Measurements from ENCODE around the gene CLASRP. TPM values are rescaled to one million over a fixed set of nuclear protein-coding genes. Genes with fewer than 3 reads are reported as not detected.

CLASRP gene
- total RNA-seq, 1 donor from 2014 or later = 33.4 TPM

DNA sequence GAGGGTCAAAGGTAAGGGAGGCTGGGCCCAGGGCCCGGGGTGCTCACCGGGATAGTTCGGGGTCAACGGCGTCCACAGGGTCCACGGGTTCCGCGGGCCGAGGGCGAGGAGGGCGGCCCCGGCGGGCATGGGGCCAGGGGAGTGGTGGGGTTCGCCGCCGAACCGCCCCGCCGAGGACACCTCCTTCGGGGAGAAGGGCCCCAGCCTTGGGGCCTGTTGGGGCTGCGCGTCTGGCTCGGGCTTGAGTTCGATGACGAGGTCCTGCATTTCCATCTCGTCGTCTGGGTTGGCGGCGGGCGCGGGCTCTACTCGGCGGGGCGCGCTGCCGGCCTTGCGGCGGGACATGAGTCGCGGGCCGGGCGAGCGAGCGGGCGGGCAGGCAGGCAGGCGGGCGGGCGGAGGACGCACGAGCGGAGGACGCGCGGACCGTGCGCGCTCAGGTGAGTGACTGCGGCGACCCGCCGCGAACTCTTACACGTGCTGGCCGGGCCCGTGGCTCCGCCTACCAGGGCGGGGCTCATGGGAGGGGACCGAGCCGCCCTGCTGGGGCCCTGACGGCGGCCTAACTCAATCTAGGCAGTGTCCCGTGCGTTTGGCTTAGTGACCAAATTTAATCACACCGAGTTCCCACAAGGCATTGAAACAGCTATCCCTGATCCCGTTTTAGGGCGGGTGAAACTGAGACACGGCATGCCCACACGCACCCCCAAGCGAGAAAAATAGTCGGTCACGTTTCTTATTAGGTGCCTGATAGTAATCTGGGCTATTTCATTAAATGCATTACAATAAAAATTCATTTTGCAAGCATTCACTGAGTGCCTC lies 37.4 kb downstream of the CLASRP start, which contains the start of gene ZNF296:
Gene ZNF296, minus strand, starts transcription at position 450 of the 822 bp plus-strand sequence. Its CDS starts 105 bp downstream, at position 345.
- peak; percentile 69 for ATAC-seq
- intact Hi-C loops (cut with DNase I) = no loop called here
- peak; percentile 93 for DNase-seq (ENCODE audit: missing footprints)

DNA sequence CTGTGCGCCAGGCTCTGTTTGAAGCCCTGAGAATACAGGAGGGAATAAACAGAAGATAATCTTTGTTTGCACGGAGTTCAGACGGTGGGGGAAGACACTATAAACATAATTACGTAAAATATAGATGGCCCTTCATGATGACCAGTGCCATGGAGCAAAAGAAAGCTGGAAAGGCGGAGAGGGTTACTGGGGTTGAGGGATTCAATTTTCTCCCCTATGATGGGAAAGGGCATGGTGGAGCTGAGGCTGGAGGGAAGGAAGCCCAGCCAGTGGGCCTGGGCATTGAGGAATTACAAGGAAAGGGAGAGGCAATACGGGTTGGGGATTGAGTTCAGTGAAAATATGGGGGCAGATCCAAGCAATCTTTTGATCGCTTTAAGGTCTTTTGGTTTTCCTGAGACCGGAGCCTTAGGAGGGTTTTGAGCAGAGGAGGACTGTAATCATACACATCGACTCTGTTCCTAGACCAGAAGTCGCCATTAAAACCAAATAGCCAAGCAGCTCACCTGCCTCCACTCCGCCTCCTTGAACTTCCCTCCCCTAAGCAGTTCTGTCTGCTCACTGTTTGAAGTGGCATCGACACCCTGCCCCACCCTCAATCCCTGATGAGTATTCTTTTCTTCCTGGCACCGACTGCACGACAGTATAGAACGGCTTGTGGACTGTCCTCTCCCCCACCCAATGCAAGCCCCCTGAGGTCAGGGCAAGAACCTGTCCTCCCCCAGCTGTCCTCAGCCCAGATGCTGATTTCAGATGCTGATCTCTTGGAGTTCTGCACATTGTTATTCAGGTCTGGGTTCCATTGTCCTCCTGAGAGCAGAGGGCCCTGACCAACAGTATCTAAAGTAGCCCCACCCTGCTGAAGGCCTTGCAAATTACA lies 38.2 kb downstream of the CLASRP start:
- ATAC-seq (no peak), DNase-seq (ENCODE audit: missing footprints) (no peak)
- intact Hi-C loops (cut with DNase I) = no loop called here

DNA sequence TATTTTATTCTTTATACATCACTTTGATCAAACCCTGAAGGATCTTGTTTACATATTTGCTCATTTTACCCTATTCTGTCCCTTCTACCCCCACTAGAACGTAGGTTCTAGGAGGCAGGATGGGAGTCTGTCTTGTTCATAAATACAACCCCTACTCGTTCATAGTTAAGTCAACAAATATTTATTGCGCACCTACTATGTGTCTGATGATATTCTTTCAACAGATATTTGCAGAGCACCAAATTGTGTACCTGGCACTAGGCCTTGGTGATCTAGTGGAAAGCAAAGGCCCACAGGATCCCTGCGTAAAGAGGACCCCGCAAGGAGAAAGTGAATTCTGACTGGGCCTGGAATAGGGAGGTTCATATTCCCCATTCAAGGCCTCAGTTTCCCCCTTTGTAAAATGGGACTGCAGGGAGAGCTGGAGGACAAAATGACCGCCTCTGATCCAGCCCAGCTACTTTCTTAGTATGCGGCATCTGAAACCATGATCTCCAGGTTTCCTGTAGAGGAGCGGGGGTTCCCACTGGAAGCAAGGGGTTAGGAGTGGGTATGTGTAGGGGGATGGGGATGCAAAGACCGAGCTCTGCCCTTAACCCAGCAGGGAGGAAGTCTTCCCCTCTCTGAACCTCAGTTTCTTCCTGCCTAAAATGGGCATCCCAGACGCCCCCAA lies 39.7 kb downstream of the CLASRP start:
- DNase-seq (ENCODE audit: missing footprints) (no peak), ATAC-seq (no peak)

DNA sequence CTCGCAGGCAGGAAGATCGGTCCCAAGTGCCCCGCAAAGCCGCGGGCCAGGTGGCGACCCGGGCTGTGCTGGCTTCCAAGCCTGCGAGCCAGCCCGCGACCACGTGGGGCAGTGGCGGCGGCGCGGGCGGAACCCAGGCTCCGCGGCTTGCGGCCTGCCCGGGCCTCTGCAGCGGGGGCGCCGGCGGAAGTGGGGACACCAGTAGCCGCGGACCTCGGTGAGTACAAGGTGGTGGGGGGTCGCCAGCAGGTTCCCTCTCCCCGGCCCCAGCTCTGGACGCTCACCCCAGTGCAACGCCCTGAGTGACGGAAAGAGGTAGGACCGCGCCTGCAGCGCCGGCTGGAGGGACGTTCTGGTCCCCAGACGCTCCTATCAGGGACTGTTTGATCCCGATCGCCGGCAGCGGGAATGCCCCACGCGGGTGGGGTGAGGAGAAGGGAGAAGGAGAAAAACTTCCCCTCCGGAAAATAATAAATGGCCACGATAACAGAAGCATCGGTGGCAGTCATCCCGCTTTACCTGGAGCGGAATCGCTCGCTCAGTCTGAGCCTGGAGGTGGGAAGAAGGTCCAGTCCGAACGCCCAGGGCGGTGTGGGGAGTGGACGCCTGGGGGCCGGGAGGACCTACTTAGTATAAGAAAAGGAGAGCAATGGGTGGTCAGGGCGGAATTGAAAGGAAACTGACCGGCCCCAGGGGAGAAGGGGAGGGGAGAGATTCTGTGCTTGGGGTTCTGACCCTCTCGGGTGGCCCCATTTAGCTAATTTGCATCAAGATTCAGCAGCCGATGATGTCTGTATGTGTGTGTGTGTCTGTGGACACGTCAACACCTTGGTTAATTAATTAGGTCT lies 40.4 kb downstream of the CLASRP start, which contains the start of gene GEMIN7:
Gene GEMIN7, plus strand, starts transcription at position 198 of the 848 bp plus-strand sequence. CDS start 10,855 bp downstream, outside the sequence.
- DNase-seq (ENCODE audit: missing footprints) (peak; percentile 88), ATAC-seq (peak; percentile 86)
- intact Hi-C loops (cut with DNase I) = no loop called here

More for the DNA sequence above, 39.7 kb downstream of the CLASRP start:
- intact Hi-C loops (cut with DNase I) = no loop called here

DNA sequence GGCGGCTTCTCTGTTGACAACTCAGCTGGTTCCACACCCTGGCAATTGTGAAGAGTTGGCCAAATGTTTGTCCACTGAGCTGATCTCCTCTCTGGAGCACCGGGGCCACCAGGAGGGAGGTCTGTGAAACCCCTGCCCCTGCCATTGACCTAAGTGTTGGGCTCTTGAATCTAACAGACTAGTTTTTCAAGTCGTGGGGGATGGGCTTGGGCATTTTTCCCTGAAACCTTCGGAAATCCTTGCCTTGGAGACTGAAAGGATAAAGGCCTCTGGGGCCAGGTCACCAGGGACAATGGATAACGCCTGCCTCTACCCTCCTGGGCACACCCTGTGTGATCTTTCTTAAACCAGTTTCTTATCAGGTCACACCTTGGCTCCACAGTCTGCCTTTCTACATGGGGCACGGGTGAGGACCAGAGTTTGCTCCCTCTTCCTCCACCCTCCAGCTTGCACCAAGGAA lies 41.1 kb downstream of the CLASRP start:
- ATAC-seq = no peak
- intact Hi-C loops (cut with DNase I) = no loop called here
- DNase-seq (ENCODE audit: missing footprints) = no peak

DNA sequence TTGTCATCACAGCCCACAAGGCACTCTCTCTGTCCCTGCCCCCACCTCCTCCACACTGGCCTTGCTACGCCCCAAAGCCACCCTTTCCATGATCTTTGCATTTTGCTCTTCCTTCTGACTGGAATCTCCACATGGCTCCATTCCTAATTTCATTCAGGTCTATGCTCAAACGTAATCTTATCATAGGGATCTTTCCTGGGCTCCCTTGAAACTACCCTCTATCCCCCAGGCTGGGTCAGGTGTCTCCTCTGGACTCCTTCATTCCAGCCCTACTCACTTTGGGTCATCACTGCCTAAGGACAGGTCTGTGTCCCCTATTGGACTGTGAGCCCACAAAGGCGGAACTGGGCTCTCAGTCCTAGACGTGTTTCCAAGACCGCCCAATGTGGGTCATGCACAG lies 43.3 kb downstream of the CLASRP start:
- DNase-seq (ENCODE audit: missing footprints) (no peak), ATAC-seq (no peak)
- intact Hi-C loops (cut with DNase I) = no loop called here

DNA sequence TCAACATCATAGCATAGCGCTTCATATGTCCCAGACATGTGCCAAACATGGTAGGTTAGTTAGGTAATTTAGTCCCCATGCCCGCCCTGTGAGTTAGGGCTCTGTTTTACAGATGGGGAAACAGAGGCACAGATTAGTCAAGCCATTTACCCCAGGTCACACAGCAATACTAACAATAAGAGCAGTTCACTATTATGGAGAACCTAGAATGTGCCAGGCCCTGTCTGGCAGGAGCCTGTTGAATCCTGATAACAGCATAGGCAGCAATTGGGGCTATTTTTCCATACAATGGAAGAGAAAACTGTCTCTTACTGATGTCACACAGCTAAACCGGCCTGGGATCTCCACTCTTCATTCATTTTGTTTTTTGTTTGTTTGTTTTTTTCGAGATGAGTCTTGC lies 47.6 kb downstream of the CLASRP start:
- intact Hi-C loops (cut with DNase I) = no loop called here
- no peak for ATAC-seq
- no peak for DNase-seq (ENCODE audit: missing footprints)

DNA sequence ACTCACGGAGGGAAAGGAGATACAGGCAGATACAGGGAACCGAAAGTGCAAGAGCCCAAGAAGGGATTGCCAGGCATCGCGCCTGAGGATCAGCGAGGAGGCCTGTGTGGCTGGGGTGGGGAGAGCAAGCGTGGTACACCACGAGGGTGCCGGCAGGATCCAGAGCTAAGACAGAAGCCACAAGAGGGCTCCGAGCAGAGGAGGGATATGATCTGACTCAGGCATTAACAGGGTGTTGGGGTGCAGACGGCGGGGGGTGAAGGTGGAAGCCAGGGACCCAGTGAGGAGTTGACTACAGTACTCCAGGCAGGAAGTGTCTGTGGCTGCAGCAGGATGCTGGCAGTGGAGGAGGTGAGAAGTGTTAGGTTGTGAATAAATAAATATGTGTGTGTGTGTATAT lies 48.7 kb downstream of the CLASRP start:
- ATAC-seq (no peak), DNase-seq (ENCODE audit: missing footprints) (peak; percentile 34)
- intact Hi-C loops (cut with DNase I) = no loop called here

DNA sequence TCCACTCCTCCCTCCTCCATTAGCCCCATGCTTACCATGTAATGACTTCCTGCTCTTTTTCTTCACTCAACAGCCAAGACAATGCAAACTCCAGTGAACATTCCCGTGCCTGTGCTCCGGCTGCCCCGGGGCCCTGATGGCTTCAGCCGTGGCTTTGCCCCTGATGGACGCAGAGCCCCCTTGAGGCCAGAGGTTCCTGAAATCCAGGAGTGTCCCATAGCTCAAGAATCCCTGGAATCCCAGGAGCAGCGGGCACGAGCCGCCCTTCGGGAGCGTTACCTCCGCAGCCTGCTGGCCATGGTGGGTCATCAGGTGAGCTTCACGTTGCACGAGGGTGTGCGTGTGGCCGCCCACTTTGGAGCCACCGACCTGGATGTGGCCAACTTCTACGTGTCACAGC lies 51.2 kb downstream of the CLASRP start:
- ATAC-seq (no peak), DNase-seq (ENCODE audit: missing footprints) (peak; percentile 52)
- intact Hi-C loops (cut with DNase I) = loop anchor here (5.0 kb wide), 1 partner anchor 87 kb away; the partner anchor contains the start of genes BLOC1S3 and TRAPPC6A

DNA sequence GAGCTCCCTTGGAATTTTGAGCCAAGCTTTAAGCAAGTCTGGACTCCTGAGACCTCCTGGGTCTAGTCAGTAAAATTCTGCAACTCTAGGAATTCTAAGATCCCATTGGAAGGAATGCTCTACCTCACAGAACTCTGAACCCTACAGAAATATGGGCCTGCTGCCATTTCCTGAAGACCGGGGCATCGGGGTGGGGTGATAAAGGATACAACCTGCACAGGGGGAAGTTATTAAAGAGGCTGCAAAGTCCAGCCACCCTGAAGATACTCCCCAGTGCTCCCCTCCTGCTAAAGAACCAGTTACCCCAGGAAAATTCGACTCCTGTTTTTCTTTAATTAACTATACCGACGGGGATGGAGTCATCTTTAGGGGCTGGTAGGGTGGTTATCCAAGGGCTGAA lies 51.8 kb downstream of the CLASRP start:
- intact Hi-C loops (cut with DNase I) = loop anchor here (5.0 kb wide), 1 partner anchor 87 kb away; the partner anchor contains the start of genes BLOC1S3 and TRAPPC6A
- DNase-seq (ENCODE audit: missing footprints) (no peak), ATAC-seq (no peak)

DNA sequence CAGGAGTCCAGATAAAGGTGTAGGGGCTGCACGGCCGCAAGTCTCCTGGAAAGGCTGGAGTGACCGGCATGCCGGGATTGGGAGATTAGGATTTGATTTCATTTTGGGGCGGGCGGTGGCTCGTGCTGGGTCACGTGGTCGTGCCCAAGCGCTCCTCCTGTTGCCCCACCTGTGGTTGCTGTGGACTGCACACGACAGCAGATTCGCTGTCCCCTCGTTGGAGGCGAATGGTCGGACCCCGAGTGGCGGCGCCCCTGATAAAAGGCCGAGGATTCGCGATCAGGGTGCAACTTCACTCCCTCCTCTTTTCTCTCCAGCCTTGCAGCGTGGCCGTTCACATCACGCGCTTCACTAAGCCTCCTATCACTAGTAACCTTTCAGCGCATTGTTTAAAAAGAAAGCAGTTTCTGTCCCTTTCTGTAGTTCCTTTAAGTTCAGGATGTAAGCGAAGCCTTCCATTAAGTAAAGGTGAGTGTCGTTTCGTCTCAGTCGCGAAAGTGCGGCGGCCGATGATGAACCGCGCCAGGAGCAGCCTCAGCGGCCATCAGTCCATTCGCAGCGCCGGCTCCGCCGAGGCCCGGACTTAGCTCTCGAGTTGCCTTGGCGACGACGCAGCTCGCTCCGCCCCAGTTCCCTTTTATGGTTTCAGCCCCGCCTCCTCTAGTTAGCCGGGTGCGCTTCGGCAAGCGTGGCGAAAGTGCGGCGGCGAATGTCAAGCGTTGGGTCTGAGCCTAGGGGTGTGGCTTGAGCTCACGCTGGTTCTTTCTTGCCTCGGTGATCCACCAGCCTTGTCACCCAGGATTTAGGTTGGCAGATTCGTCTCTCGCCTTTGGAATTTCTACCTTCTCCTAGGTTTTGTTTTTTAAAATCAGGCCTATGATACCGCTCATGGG lies 52.4 kb downstream of the CLASRP start:
- DNase-seq (ENCODE audit: missing footprints) = peak; percentile 98
- intact Hi-C loops (cut with DNase I) = loop anchor here (5.0 kb wide), 1 partner anchor 86 kb away; the partner anchor contains the start of genes BLOC1S3 and TRAPPC6A
- ATAC-seq = peak; percentile 96

DNA sequence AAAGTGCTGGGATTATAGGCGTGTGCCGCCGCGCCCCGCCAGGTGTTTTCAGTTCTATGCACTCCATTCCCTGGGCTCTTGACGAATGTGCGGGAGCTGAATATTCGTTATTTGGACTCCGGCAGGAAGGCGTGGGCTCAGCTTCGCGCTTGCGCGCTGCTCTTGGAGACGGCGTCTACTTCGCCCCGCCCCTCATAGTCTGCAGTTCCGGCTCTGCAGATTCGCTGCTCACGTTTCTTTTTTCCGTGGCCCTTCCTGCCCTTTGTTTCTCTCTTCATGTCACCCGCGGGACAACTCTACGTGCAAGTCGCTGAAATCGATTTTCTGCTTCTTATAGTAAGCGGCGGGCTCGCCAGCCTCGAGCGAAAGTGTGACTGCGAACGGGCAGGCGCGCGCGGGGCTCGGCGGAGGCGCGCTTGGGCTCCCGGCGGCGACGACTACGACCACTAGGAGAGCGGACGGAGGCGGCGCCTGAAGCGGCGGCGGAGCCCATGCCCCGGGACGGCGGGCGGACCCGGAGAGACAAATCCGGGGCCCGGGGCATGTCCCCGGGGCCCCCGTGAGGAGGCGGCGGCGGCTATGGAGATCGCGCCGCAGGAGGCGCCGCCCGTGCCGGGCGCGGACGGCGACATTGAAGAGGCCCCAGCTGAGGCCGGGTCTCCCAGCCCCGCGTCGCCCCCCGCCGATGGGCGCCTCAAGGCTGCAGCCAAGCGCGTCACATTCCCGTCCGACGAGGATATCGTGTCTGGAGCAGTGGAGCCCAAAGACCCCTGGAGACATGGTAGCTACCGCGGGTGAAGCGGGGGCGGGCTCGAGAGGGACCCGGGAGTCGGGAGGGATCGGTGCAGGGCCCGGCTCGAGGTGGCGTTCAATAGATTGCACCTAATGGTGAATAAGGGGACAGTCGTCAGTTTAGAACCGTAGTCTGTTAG lies 54.2 kb downstream of the CLASRP start, which contains the start of gene PPP1R37:
Gene PPP1R37, plus strand, starts transcription at position 433 of the 932 bp plus-strand sequence. Its CDS starts 147 bp downstream, at position 580.
- DNase-seq (ENCODE audit: missing footprints) = peak; percentile 97
- intact Hi-C loops (cut with DNase I) = loop anchor here (5.0 kb wide), 1 partner anchor 84 kb away; the partner anchor contains the start of genes BLOC1S3 and TRAPPC6A
- peak; percentile 90 for ATAC-seq

DNA sequence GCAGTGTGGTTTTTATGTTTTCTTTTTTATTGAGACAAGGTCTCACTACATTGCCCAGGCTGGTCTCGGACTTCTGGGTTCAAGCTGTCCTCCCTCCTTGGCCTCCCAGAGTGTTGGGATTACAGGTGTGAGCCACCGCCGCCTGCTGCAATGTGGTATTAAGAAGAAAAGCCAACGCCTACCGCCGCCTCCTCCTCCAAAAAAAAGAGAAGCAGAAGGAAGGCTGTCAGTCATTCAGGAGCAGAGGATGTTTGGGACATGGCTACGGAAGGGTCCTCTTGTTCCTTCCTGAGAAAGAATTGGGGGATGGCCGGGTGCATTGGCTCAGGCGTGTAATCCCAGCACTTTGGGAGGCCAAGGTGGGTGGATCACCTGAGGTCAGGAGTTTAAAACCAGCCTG lies 55.3 kb downstream of the CLASRP start:
- intact Hi-C loops (cut with DNase I) = loop anchor here (5.0 kb wide), 1 partner anchor 83 kb away; the partner anchor contains the start of genes BLOC1S3 and TRAPPC6A

DNA sequence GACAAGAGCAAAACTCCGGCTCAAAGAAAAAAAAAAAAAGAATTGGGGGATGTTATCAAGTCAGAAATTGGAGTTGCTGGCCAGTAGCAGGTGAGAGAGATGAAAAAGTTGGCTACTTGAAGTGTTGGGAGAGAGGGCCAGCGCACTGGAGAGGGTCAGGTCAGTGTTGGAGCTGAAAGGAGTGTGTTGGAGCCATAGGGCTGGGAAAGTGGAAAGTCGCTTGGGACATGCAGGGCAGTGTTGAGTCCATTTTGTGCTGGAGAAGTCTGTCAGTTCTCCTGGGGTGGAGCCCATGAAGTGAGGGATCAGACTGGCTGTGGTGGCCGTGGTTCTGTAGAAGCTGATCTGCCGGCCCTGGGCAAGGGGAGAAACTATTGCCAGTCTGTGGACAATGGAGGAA lies 55.9 kb downstream of the CLASRP start:
- intact Hi-C loops (cut with DNase I) = loop anchor here (5.0 kb wide), 2 partner anchors 83 to 153 kb away; partner anchors contain the start of genes BLOC1S3, EXOC3L2 and TRAPPC6A
- ATAC-seq (no peak), DNase-seq (ENCODE audit: missing footprints) (no peak)

More for the DNA sequence above, 55.3 kb downstream of the CLASRP start:
- no peak for ATAC-seq
- no peak for DNase-seq (ENCODE audit: missing footprints)

All from Right ventricle myocardium inferior (tissue), 1 donor.